ENCODE results near the gene SUGP1. TPM values are rescaled to one million over a fixed set of nuclear protein-coding genes. Genes with fewer than 3 reads are reported as not detected.

The SUGP1 gene
- total RNA-seq, 4 donors from 2014 or later: 20.0 to 45.1 (median 37.4) TPM

DNA sequence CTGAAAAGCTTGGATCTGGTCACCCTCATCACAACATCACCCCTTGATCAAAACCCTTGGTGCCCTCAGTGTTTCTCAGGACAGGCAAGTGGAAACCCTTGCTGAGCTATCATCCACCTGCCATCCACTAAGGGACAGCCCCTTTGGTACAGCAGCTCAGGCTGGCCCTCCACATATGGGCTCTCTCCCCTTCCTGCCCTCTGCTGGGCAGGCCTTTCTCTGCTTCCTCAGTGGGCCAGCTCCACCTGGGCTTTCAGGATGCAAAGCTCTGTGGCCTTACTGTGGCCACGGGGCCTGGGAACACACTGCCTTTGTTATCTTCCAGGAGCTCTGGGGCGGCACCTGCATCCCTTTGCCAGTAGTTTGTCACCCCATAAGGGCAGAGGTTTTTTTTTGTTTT lies 4.9 kb downstream of the SUGP1 start:
- intact Hi-C loops (cut with DNase I): no loop called here
- no peak for DNase-seq
- no peak overlapping the region for H3K27ac ChIP-seq
- peaks cover 16 to 19% of the 10 kb centered on the region in 2 donors for H3K36me3 ChIP-seq
- WGBS, 2 donors: 100% methylated on average over 2 of the region's 2 CpGs
- H3K9me3 ChIP-seq: no peaks in the 10 kb centered on the region
- H3K4me3 ChIP-seq (replicated peaks in 1 of 3): no peak overlapping the region
- TF ChIP-seq POLR2A (IDR thresholded peaks at IDR 0.05) (no peak), CTCF (IDR thresholded peaks at IDR 0.05) (no peak)
- H3K27me3 ChIP-seq: no peaks in the 10 kb centered on the region
- peaks cover 4 to 11% of the 10 kb centered on the region in 2 donors for H3K4me1 ChIP-seq

DNA sequence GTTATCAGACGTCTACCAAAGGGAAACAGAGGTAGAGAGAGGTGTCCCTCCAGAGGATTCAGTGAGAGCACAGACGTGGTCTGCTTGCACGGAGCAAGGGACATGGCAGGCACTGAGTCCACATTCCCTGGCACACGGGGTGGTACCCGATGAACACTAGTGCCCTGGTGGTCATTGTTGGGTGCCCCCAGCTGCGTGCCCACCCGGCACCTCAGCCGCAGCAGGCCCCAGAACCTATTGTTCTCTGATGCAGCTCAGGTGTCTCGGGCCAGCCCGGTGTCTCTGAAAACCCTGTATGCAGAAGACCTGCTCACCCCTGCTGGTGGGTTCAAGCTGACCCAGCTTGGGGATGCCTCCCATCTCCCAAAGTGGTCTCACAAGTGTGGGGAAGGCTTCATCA lies 11.9 kb downstream of the SUGP1 start:
- Histone ChIP-seq H3K9me3 (no peaks in the 10 kb centered on the region), H3K4me3 (replicated peaks in 1 of 3) (no peak overlapping the region), H3K27me3 (no peaks in the 10 kb centered on the region), H3K27ac (no peak overlapping the region), H3K4me1 (no peaks in the 10 kb centered on the region), H3K36me3 (peaks cover 38 to 54% of the 10 kb centered on the region in 2 donors)
- TF ChIP-seq CTCF (IDR thresholded peaks at IDR 0.05) (no peak), POLR2A (IDR thresholded peaks at IDR 0.05) (no peak)
- WGBS, 2 donors: 86 to 95% methylated on average over 3 to 4 of the region's 10 CpGs
- intact Hi-C loops (cut with DNase I): no loop called here
- no peak for DNase-seq

DNA sequence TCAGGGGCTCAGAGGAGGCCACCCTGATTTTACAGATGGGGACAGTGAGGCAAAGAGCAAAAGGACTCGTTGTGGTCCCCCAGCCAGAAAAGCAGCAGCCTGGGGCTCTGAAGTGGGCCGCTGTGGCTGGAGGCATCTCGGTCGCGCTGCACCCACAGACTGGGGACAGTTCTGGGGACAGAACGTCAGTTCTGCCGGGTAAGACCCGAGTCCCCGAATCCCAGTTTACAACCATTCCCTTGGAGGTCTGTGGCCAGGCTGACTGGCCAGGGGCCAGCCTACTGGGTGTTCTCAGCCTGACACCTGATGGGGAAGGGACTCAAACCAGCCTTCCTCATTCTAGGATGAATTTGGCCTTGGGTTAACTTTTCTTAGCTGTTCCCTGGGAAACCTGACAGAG lies 14.1 kb downstream of the SUGP1 start:
- Histone ChIP-seq H3K9me3 (no peaks in the 10 kb centered on the region), H3K27ac (no peak overlapping the region), H3K4me3 (replicated peaks in 1 of 3) (no peak overlapping the region), H3K27me3 (no peaks in the 10 kb centered on the region), H3K36me3 (peaks cover 56 to 73% of the 10 kb centered on the region in 2 donors), H3K4me1 (no peaks in the 10 kb centered on the region)
- intact Hi-C loops (cut with DNase I): no loop called here
- 97 to 100% methylated on average over 2 to 5 of the region's 9 CpGs for WGBS, 2 donors
- no peak for TF ChIP-seq CTCF (IDR thresholded peaks at IDR 0.05)
- TF ChIP-seq POLR2A (IDR thresholded peaks at IDR 0.05): no peak
- no peak for DNase-seq

- Histone ChIP-seq H3K4me3 (replicated peaks in 1 of 3) (no peak overlapping the region), H3K4me1 (no peaks in the 10 kb centered on the region), H3K27ac (no peak overlapping the region), H3K36me3 (peaks cover 61 to 76% of the 10 kb centered on the region in 2 donors), H3K27me3 (no peaks in the 10 kb centered on the region), H3K9me3 (no peaks in the 10 kb centered on the region)
- WGBS, 2 donors: 94% methylated on average over 2 to 7 of the region's 16 CpGs
- DNase-seq: no peak
- intact Hi-C loops (cut with DNase I): no loop called here
- TF ChIP-seq CTCF (IDR thresholded peaks at IDR 0.05): no peak
- no peak for TF ChIP-seq POLR2A (IDR thresholded peaks at IDR 0.05)
Measured at GRCh38 chr19:19305696-19306095, 14.6 kb downstream of the SUGP1 start.

DNA sequence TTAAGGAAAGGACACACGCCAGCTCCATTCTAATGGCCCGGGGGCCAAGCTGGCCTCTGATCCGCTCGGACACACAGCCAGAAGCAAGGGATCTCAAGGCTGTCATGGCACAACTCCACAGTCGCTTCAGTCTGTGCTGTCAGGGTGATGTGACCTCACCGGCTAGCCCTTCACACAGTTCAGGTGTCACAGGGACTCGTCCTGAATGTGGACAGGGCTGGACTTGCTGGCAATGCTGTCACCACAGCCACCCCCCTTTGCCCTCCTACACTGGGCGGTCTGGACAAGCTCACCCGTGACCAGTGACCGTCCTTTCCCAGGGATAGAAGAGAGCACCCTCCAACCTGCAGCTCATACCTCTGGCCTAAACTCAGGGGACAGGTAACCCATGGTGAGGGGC lies 15.2 kb downstream of the SUGP1 start:
- no peaks in the 10 kb centered on the region for H3K27me3 ChIP-seq
- peaks cover 63 to 69% of the 10 kb centered on the region in 2 donors for H3K36me3 ChIP-seq
- 93 to 100% methylated on average over 6 to 7 of the region's 10 CpGs for WGBS, 2 donors
- H3K4me1 ChIP-seq: no peaks in the 10 kb centered on the region
- no peak for DNase-seq
- TF ChIP-seq POLR2A (IDR thresholded peaks at IDR 0.05) (no peak), CTCF (IDR thresholded peaks at IDR 0.05) (no peak)
- H3K4me3 ChIP-seq (replicated peaks in 1 of 3): no peak overlapping the region
- no peaks in the 10 kb centered on the region for H3K9me3 ChIP-seq
- no peak overlapping the region for H3K27ac ChIP-seq
- intact Hi-C loops (cut with DNase I): no loop called here
